Stimulated activated memory B cell treated with anti-CD40 and anti-IgM and Interleukin-4, amounts not matched to agents 10 μg/mL and 1 μg/mL and 100 μg/mL, for 72 hours (primary cell): Measurements from ENCODE around the gene RILPL2.

ENCODE experiments used
- ATAC-seq: fragments of 150-1000 bp; cut with Tn5 transposase; 2 replicates; pipeline ENCODE4 v1.10.0; 2021
- H3K27ac Mint-ChIP-seq: one replicate; pipeline ENCODE4 v1.8.0; 2022; ENCODE audit warnings: mild to moderate bottlenecking, mixed read lengths
- H3K27me3 Mint-ChIP-seq: one replicate; pipeline ENCODE4 v1.8.0; 2022; ENCODE audit warnings: mixed read lengths
- H3K36me3 Mint-ChIP-seq: one replicate; pipeline ENCODE4 v1.8.0; 2022; ENCODE audit warnings: mixed read lengths
- H3K4me1 Mint-ChIP-seq: one replicate; pipeline ENCODE4 v1.8.0; 2022; ENCODE audit warnings: mixed read lengths
- H3K4me3 Mint-ChIP-seq: one replicate; pipeline ENCODE4 v1.8.0; 2022; ENCODE audit warnings: mild to moderate bottlenecking, moderate library complexity, mixed read lengths
- H3K9me3 Mint-ChIP-seq: one replicate; pipeline ENCODE4 v1.8.0; 2022; ENCODE audit warnings: mixed read lengths

Gene RILPL2

GRCh38 chr12:123398550-123399254 is 37.8 kb downstream of the RILPL2 start:
- no peaks in the 10 kb centered on the region for H3K9me3 Mint-ChIP-seq
- H3K4me3 Mint-ChIP-seq = no peak overlapping the region
- no peak overlapping the region for H3K27ac Mint-ChIP-seq
- H3K27me3 Mint-ChIP-seq = no peaks in the 10 kb centered on the region
- H3K36me3 Mint-ChIP-seq = peaks cover 40% of the 10 kb centered on the region
- H3K4me1 Mint-ChIP-seq = peaks cover 12% of the 10 kb centered on the region
- no peak for ATAC-seq

GRCh38 chr12:123398177-123398549 is 38.3 kb downstream of the RILPL2 start:
- Mint-ChIP-seq H3K36me3 (peaks cover 39% of the 10 kb centered on the region), H3K4me1 (peaks cover 12% of the 10 kb centered on the region), H3K4me3 (no peak overlapping the region), H3K27ac (no peak overlapping the region), H3K9me3 (no peaks in the 10 kb centered on the region), H3K27me3 (no peaks in the 10 kb centered on the region)
- no peak for ATAC-seq

- H3K36me3 Mint-ChIP-seq = peaks cover 41% of the 10 kb centered on the region
- H3K4me3 Mint-ChIP-seq = no peak overlapping the region
- no peak for ATAC-seq
- no peak overlapping the region for H3K27ac Mint-ChIP-seq
- H3K9me3 Mint-ChIP-seq = no peaks in the 10 kb centered on the region
- H3K4me1 Mint-ChIP-seq = peaks cover 12% of the 10 kb centered on the region
- no peaks in the 10 kb centered on the region for H3K27me3 Mint-ChIP-seq
Measured at GRCh38 chr12:123397400-123397799, 39.1 kb downstream of the RILPL2 start.

- no peaks in the 10 kb centered on the region for H3K9me3 Mint-ChIP-seq
- no peak overlapping the region for H3K4me3 Mint-ChIP-seq
- ATAC-seq = no peak
- no peak overlapping the region for H3K27ac Mint-ChIP-seq
- peaks cover 39% of the 10 kb centered on the region for H3K36me3 Mint-ChIP-seq
- no peaks in the 10 kb centered on the region for H3K27me3 Mint-ChIP-seq
- H3K4me1 Mint-ChIP-seq = peaks cover 12% of the 10 kb centered on the region
Measured at GRCh38 chr12:123396954-123397353, 39.5 kb downstream of the RILPL2 start.

- H3K36me3 Mint-ChIP-seq = peaks cover 39% of the 10 kb centered on the region
- H3K27me3 Mint-ChIP-seq = no peaks in the 10 kb centered on the region
- no peaks in the 10 kb centered on the region for H3K9me3 Mint-ChIP-seq
- H3K4me3 Mint-ChIP-seq = no peak overlapping the region
- no peak for ATAC-seq
- peaks cover 12% of the 10 kb centered on the region for H3K4me1 Mint-ChIP-seq
- H3K27ac Mint-ChIP-seq = no peak overlapping the region
Measured at GRCh38 chr12:123396543-123396942, 39.9 kb downstream of the RILPL2 start.

- ATAC-seq = no peak
- H3K9me3 Mint-ChIP-seq = no peaks in the 10 kb centered on the region
- H3K4me1 Mint-ChIP-seq = peaks cover 21% of the 10 kb centered on the region
- peaks cover 44% of the 10 kb centered on the region for H3K36me3 Mint-ChIP-seq
- no peak overlapping the region for H3K4me3 Mint-ChIP-seq
- no peak overlapping the region for H3K27ac Mint-ChIP-seq
- no peaks in the 10 kb centered on the region for H3K27me3 Mint-ChIP-seq
Measured at GRCh38 chr12:123395236-123395635, 41.2 kb downstream of the RILPL2 start.

GRCh38 chr12:123393747-123394146 is 42.7 kb downstream of the RILPL2 start:
- Mint-ChIP-seq H3K27me3 (no peaks in the 10 kb centered on the region), H3K4me3 (no peak overlapping the region), H3K9me3 (no peaks in the 10 kb centered on the region), H3K27ac (no peak overlapping the region), H3K36me3 (peaks cover 42% of the 10 kb centered on the region), H3K4me1 (peaks cover 22% of the 10 kb centered on the region)
- ATAC-seq = no peak

- H3K9me3 Mint-ChIP-seq = no peaks in the 10 kb centered on the region
- H3K4me3 Mint-ChIP-seq = no peak overlapping the region
- H3K36me3 Mint-ChIP-seq = peaks cover 42% of the 10 kb centered on the region
- H3K27me3 Mint-ChIP-seq = no peaks in the 10 kb centered on the region
- H3K27ac Mint-ChIP-seq = no peak overlapping the region
- no peak for ATAC-seq
- peaks cover 33% of the 10 kb centered on the region for H3K4me1 Mint-ChIP-seq
Measured at GRCh38 chr12:123391546-123392343, 44.7 kb downstream of the RILPL2 start.

- no peak for ATAC-seq
- H3K4me1 Mint-ChIP-seq = peaks cover 33% of the 10 kb centered on the region
- H3K27me3 Mint-ChIP-seq = no peaks in the 10 kb centered on the region
- H3K9me3 Mint-ChIP-seq = no peaks in the 10 kb centered on the region
- H3K4me3 Mint-ChIP-seq = peak overlapping the region; percentile 88
- peaks cover 35% of the 10 kb centered on the region for H3K36me3 Mint-ChIP-seq
- peak overlapping the region; percentile 88 for H3K27ac Mint-ChIP-seq
Measured at GRCh38 chr12:123390498-123391426, 45.7 kb downstream of the RILPL2 start.

- peak; percentile 61 for ATAC-seq
- Mint-ChIP-seq H3K27ac (peak overlapping the region; percentile 88), H3K36me3 (peaks cover 24% of the 10 kb centered on the region), H3K4me3 (peak overlapping the region; percentile 88), H3K4me1 (peaks cover 27% of the 10 kb centered on the region), H3K27me3 (no peaks in the 10 kb centered on the region), H3K9me3 (no peaks in the 10 kb centered on the region)
Measured at GRCh38 chr12:123389560-123390351, 46.7 kb downstream of the RILPL2 start.

GRCh38 chr12:123388951-123389559 is 47.4 kb downstream of the RILPL2 start:
- no peaks in the 10 kb centered on the region for H3K27me3 Mint-ChIP-seq
- peaks cover 21% of the 10 kb centered on the region for H3K36me3 Mint-ChIP-seq
- H3K27ac Mint-ChIP-seq = peak overlapping the region; percentile 88
- no peak overlapping the region for H3K4me3 Mint-ChIP-seq
- no peaks in the 10 kb centered on the region for H3K9me3 Mint-ChIP-seq
- peak; percentile 56 for ATAC-seq
- H3K4me1 Mint-ChIP-seq = peaks cover 32% of the 10 kb centered on the region

- Mint-ChIP-seq H3K4me1 (peaks cover 32% of the 10 kb centered on the region), H3K27me3 (no peaks in the 10 kb centered on the region), H3K27ac (peak overlapping the region; percentile 80), H3K36me3 (peaks cover 20% of the 10 kb centered on the region), H3K9me3 (no peaks in the 10 kb centered on the region), H3K4me3 (peak overlapping the region; percentile 81)
- ATAC-seq = peak; percentile 75
Measured at GRCh38 chr12:123388177-123388950, 48.1 kb downstream of the RILPL2 start.

- Mint-ChIP-seq H3K27me3 (no peaks in the 10 kb centered on the region), H3K27ac (peak overlapping the region; percentile 80), H3K36me3 (peaks cover 12% of the 10 kb centered on the region), H3K4me3 (peak overlapping the region; percentile 81), H3K4me1 (peaks cover 32% of the 10 kb centered on the region), H3K9me3 (no peaks in the 10 kb centered on the region)
- ATAC-seq = no peak
Measured at GRCh38 chr12:123387508-123388176, 48.8 kb downstream of the RILPL2 start.
